ENCODE results near the gene MRPL16.

DNA sequence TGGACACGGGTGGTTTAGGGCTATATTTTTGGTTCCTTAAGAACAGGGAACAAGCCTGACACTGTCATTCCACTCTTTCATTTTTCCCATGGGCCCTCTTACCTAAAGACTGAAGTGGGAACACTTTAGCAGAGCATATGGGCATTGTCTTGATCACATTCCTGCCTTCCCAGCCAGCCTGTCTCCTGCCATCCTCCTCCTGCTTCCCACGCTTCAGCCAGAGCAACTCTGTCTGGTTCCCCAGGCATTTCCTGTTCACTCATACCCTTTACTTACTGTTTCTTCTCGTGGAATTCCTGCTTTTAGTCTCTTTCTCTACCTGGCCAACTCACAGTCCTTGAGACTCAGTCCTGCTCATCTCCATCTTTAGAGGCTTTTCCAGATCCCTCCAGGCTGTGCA, 22.8 kb downstream of the MRPL16 start:
- TF ChIP-seq CTCF (IDR thresholded peaks at IDR 0.05) (no peak), ZFX (IDR thresholded peaks at IDR 0.05; ENCODE audit: borderline replicate concordance) (no peak)
